Heart right ventricle (tissue), 16 donors: ENCODE data around the gene CRTC3. TPM values are rescaled to one million over a fixed set of nuclear protein-coding genes. Genes with fewer than 3 reads are reported as not detected.

ENCODE experiments used
- ATAC-seq, 8 donors: fragments of 200-7000 bp; cut with Tn5 transposase; one replicate each; pipeline ENCODE4 v1.9.1; 2020; ENCODE audit warnings: mild to moderate bottlenecking in 8 of 8, moderate library complexity in 8 of 8, moderate number of reproducible peaks in 1 of 8
- DNase-seq, 2 donors: peaks; one replicate each; pipeline ENCODE4 v3.0.0-alpha.2; 2020
- H3K27ac ChIP-seq, 10 donors: fragments of 200-600 bp; sonication (generic) in 2 of 10; one replicate each; pipeline versions ENCODE4 v1.5.0 to v1.8.0; 2020 to 2022; ENCODE audit warnings: mild to moderate bottlenecking in 3 of 10
- H3K27me3 ChIP-seq, 7 donors: fragments of 200-600 bp; one replicate each; pipeline ENCODE4 v1.8.0; 2021 to 2022; ENCODE audit warnings: mild to moderate bottlenecking in 2 of 7
- H3K36me3 ChIP-seq, 9 donors: fragments of 200-600 bp; sonication (generic) in 1 of 9; one replicate each; pipeline versions ENCODE4 v1.5.0 to v1.8.0; 2020 to 2022; ENCODE audit warnings: mild to moderate bottlenecking in 2 of 9
- H3K4me1 ChIP-seq, 9 donors: fragments of 200-600 bp; sonication (generic) in 1 of 9; one replicate each; pipeline versions ENCODE4 v1.5.0 to v1.8.0; 2020 to 2022; ENCODE audit warnings: mild to moderate bottlenecking in 4 of 9
- H3K4me3 ChIP-seq, 10 donors: fragments of 200-600 bp; sonication (generic) in 2 of 10; one replicate each; pipeline versions ENCODE4 v1.5.0 to v1.8.0; 2020 to 2022; ENCODE audit warnings: mild to moderate bottlenecking in 7 of 10, moderate library complexity in 2 of 10
- H3K9me3 ChIP-seq, 11 donors: fragments of 200-600 bp in 10 of 11; sonication (generic) in 2 of 11; one replicate each; pipeline versions ENCODE4 v1.5.0 to v1.8.0; 2013 to 2022; ENCODE audit warnings: mild to moderate bottlenecking in 2 of 11, control low read depth in 1 of 11, moderate library complexity in 1 of 11
- WGBS, 2 donors: extraction: QIAGEN DNeasy Blood & Tissue Kit; methylation state at CpG; one replicate each; pipeline ENCODE4 v1.1.7; 2013; ENCODE audit warnings: inconsistent platforms in 1 of 2; 5-methylcytosine and 5-hydroxymethylcytosine counted together
- intact Hi-C, 10 donors: fragments of 100-400 bp; cut with DNase I; formaldehyde crosslinking; loops; one replicate each; pipeline versions ENCODE4 v1.11.1 to v1.14.2; 2022
- polyA plus RNA-seq, 2 donors: library from polyadenylated mRNA; stranded (reverse); fragments of 200-250 nt; gene quantifications; one replicate each; pipeline ENCODE4 v1.2.3, GENCODE V29; 2013
- total RNA-seq, 10 donors: library from RNA; stranded (reverse); fragmentation: NEBNext Ultra II Directional in 3 of 10; extraction: Animal tissue kit (Norgen Biotek cat#: 25700) in 3 of 10; gene quantifications; one replicate each; pipeline versions ENCODE4 v1.2.1 to v1.2.4, GENCODE V29; 2021 to 2023
- TF ChIP-seq, protein P1 (sequence below), 9 donors: fragments of 200-600 bp; sonication (generic) in 2 of 9; IDR thresholded peaks; one replicate each; pipeline versions ENCODE4 v1.5.0 to v1.8.0; 2021 to 2022; ENCODE audit warnings: antibody characterized with exemption in 9 of 9, mild to moderate bottlenecking in 5 of 9, moderate library complexity in 1 of 9
- donor health status: Arrhythmogenic right ventricular cardiomyopathy.
- donor health status: ischemic (EF 13 %, LVEDD 7.1; RV severe dilation, severe dysfunction).
- donor health status: healthy with polysubstance abuse.
- donor health status: DM: no; HTN: yes; CAD: no.
- donor health status: DM: no; HTN: no; CAD: no.
- donor health status: ischemic (EF 25% LVEDD 6.9; RV normal size, moderate dysfunction).
- donor health status: ischemic (EF 25% LVEDD 5.7; RV mildly dilated, moderate dysfunction).
- donor health status: healthy.
- donor health status: DM: yes; HTN: yes; CAD: no.
- donor health status: Ischemic cardiomyopathy.
- donor health status: ischemic (EF 35%, LVEDD 5.7; RV mildly dilated, moderate dysfunction).
- donor health status: nonischemic (EF 11% LVEDD 7.7; RV severe dilation, severe dysfunction).
- donor health status: DM: yes; HTN: yes; CAD: no.
- donor health status: PGD.
- donor health status: ischemic (EF 29% LVEDD 5.4; RV normal size, mild dysfunction).
- donor health status: nonischemic (EF 23%, LVEDD 6.1; RV moderate dilation, normal function).

CRTC3 gene
- total and polyA plus RNA-seq, 12 donors = 11.5 to 34.9 (median 28.3) TPM

DNA sequence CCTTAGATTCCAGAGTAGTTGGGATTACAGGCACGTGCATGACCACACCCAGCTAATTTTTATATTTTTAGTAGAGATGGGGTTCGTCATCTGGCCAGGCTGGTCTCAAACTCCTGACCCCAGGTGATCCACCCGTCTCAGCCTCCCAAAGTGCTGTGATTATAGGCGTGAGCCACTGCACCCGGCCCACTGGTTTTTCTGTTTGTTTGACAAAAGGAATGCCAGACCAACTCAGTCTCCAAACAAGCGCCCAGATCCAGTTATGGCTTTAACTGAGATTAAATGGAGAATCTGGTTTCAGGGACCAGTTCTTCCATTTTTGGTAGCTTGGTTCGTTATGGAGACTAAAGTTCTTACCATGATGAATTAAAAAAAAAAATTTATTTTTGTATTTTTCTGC is 50.8 kb downstream of the CRTC3 start:
- peaks cover 0 to 9% (median 0%) of the 10 kb centered on the region in 9 donors for H3K36me3 ChIP-seq
- peaks cover 14 to 72% (median 55%) of the 10 kb centered on the region in 9 donors for H3K4me1 ChIP-seq
- ATAC-seq = no peak
- DNase-seq = no peak
- H3K27ac ChIP-seq = peak overlapping the region in 7 of 10 donors; percentile 3 to 72 (median 28)
- intact Hi-C loops = no loop called here
- 77 to 80% methylated on average over 7 of the region's 7 CpGs for WGBS, 2 donors
- H3K4me3 ChIP-seq = no peak overlapping the region
- H3K27me3 ChIP-seq = no peaks in the 10 kb centered on the region
- H3K9me3 ChIP-seq = no peaks in the 10 kb centered on the region
- TF ChIP-seq, protein P1, sequence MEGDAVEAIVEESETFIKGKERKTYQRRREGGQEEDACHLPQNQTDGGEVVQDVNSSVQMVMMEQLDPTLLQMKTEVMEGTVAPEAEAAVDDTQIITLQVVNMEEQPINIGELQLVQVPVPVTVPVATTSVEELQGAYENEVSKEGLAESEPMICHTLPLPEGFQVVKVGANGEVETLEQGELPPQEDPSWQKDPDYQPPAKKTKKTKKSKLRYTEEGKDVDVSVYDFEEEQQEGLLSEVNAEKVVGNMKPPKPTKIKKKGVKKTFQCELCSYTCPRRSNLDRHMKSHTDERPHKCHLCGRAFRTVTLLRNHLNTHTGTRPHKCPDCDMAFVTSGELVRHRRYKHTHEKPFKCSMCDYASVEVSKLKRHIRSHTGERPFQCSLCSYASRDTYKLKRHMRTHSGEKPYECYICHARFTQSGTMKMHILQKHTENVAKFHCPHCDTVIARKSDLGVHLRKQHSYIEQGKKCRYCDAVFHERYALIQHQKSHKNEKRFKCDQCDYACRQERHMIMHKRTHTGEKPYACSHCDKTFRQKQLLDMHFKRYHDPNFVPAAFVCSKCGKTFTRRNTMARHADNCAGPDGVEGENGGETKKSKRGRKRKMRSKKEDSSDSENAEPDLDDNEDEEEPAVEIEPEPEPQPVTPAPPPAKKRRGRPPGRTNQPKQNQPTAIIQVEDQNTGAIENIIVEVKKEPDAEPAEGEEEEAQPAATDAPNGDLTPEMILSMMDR (IDR thresholded peaks at IDR 0.05) = no peak

DNA sequence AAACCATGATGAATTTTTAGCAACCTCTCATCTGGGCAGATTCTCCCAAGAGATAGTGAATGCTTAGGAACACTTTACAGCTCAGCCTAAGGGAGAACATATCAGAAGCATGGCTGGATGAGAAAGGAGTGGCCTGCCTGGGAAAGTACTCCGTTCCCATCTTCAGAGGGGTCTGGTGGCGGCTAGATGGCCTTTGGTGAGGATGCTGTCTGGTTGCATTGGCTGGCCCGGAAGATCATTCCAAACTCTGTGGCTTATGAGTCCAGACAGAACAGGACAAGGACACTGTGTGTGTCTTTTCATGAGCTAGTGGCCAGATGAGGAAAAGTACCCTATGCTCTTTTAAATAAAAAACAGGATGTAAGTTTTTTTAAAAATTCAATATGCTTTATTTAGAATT is 51.2 kb downstream of the CRTC3 start:
- H3K4me1 ChIP-seq = peaks cover 15 to 76% (median 58%) of the 10 kb centered on the region in 9 donors
- TF ChIP-seq, protein P1 (IDR thresholded peaks at IDR 0.05) = no peak
- peak in 7 of 8 donors; percentile 19 to 76 (median 47) for ATAC-seq

DNA sequence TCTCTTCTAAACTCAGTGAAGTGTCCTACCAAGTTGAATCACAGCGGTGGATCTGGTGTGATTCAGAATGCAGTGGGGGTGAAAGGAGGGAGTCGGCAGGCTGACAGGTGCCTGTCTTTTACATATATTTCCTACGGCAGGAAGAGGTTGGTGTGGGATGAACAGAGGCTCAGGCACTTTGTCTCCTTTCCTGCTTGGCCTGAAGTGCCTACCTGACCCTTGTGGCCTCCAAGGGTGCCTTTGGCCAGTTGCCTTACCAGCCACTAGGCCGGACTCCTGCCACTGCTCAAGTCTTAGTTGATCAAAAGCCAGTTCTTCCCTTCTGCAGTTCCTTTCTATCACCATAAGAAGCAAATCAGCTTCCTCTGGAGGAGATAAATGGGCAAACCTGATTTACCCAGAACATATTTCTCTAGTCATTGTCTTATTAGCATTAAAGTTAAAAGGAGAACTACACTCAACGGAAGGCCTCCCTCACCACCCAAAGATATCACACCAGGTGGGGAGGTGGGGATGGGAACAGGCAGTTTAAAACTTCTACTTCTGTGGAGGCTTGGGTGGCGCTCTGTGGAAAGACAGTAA is 52.1 kb downstream of the CRTC3 start:
- intact Hi-C loops = no loop called here
- no peaks in the 10 kb centered on the region for H3K27me3 ChIP-seq
- H3K4me3 ChIP-seq = no peak overlapping the region
- ATAC-seq = no peak
- H3K36me3 ChIP-seq = peaks cover 0 to 9% (median 0%) of the 10 kb centered on the region in 9 donors
- H3K4me1 ChIP-seq = peaks cover 15 to 80% (median 61%) of the 10 kb centered on the region in 9 donors
- no peaks in the 10 kb centered on the region for H3K9me3 ChIP-seq
- H3K27ac ChIP-seq = peak overlapping the region in 9 of 10 donors; percentile 3 to 72 (median 28)
- no peak for DNase-seq
- TF ChIP-seq, protein P1 (IDR thresholded peaks at IDR 0.05) = no peak
- 67 to 74% methylated on average over 6 of the region's 6 CpGs for WGBS, 2 donors

More for the DNA sequence above, 51.2 kb downstream of the CRTC3 start:
- intact Hi-C loops = no loop called here
- DNase-seq = no peak
- Histone ChIP-seq H3K27me3 (no peaks in the 10 kb centered on the region), H3K4me3 (no peak overlapping the region), H3K36me3 (peaks cover 0 to 9% (median 0%) of the 10 kb centered on the region in 9 donors), H3K9me3 (no peaks in the 10 kb centered on the region), H3K27ac (peak overlapping the region in 8 of 10 donors; percentile 3 to 72 (median 30))
- 69 to 71% methylated on average over 3 of the region's 3 CpGs for WGBS, 2 donors

DNA sequence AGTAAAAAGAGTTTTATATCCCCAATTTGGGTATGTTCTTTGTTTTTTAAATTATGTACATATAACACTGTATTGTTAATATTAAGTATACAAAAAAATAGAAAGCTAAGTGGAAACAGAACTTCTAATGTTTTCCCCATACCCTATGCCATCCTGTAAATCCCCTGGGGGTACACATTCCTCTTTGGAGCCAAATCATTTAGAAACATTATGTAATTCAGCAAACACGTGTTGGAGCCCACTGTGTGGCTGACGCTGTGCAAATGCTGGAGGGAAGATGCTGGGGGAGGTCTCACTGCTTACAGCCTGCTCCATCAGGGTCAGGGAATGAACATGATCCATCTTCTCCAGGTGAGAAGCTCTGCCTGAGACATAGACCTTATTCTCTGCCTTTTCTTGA is 52.8 kb downstream of the CRTC3 start:
- no peak for ATAC-seq
- 60% methylated on average over 2 of the region's 2 CpGs for WGBS, 2 donors
- Histone ChIP-seq H3K4me3 (no peak overlapping the region), H3K27me3 (no peaks in the 10 kb centered on the region), H3K36me3 (peaks cover 0 to 9% (median 0%) of the 10 kb centered on the region in 9 donors), H3K9me3 (no peaks in the 10 kb centered on the region), H3K27ac (peak overlapping the region in 3 of 10 donors; percentile 32 to 72 (median 49)), H3K4me1 (peaks cover 15 to 79% (median 61%) of the 10 kb centered on the region in 9 donors)
- TF ChIP-seq, protein P1 (IDR thresholded peaks at IDR 0.05) = no peak
- intact Hi-C loops = no loop called here
- no peak for DNase-seq
